HepG2 (cell line): ENCODE measurements around the gene YBX2. TPM values are rescaled to one million over a fixed set of nuclear protein-coding genes. Genes with fewer than 3 reads are reported as not detected.

Source experiments
- CHD2 ChIP-seq: IDR thresholded peaks from 2 replicates; pipeline ENCODE4 v1.6.1; 2011; ENCODE audit warnings: low read depth, low read length, improper control_type of control experiment
- FOXA1 ChIP-seq, 2 experiments: fragments of 450-650 bp in 1 of 2; sonication (generic) in 1 of 2; formaldehyde crosslinking in 1 of 2; IDR thresholded peaks; 2 replicates each; pipeline versions ENCODE4 v1.4.0 to v1.6.1; 2016 to 2020; ENCODE audit warnings: missing genetic modification reagents in 1 of 2
- HIVEP1 ChIP-seq: sonication (generic); formaldehyde crosslinking; IDR thresholded peaks from 2 replicates; pipeline ENCODE4 v1.4.0; 2020; ENCODE audit warnings: mild to moderate bottlenecking, missing genetic modification reagents
- HNRNPLL ChIP-seq: fragments of 200-400 bp; formaldehyde crosslinking; IDR thresholded peaks from 2 replicates; pipeline ENCODE4 v1.6.1; 2017; ENCODE audit warnings: mild to moderate bottlenecking, low read depth, low read length; ENCODE audit not compliant: poor library complexity, severe bottlenecking
- JUNB ChIP-seq: sonication (generic); formaldehyde crosslinking; IDR thresholded peaks from 2 replicates; pipeline ENCODE4 v1.8.0; 2022; ENCODE audit warnings: missing genetic modification reagents, mild to moderate bottlenecking, borderline replicate concordance
- JUND ChIP-seq: sonication (generic); formaldehyde crosslinking; IDR thresholded peaks from 2 replicates; pipeline ENCODE4 v1.8.0; 2022; ENCODE audit warnings: mild to moderate bottlenecking, missing genetic modification reagents
- PAX8 ChIP-seq: sonication (generic); formaldehyde crosslinking; IDR thresholded peaks from 2 replicates; pipeline ENCODE4 v1.8.0; 2022; ENCODE audit warnings: mild to moderate bottlenecking, missing genetic modification reagents, borderline replicate concordance
- SNAPC2 ChIP-seq: sonication (generic); formaldehyde crosslinking; IDR thresholded peaks from 2 replicates; pipeline ENCODE4 v1.8.1; 2022; ENCODE audit warnings: mild to moderate bottlenecking, missing genetic modification reagents
- ZFP36L2 ChIP-seq: sonication (generic); formaldehyde crosslinking; IDR thresholded peaks from 2 replicates; pipeline ENCODE4 v1.4.0; 2020; ENCODE audit warnings: missing genetic modification reagents
- ZFP41 ChIP-seq: sonication (generic); formaldehyde crosslinking; IDR thresholded peaks from 2 replicates; pipeline ENCODE4 v1.4.0; 2020; ENCODE audit warnings: mild to moderate bottlenecking, missing genetic modification reagents, borderline replicate concordance
- ZMYM2 ChIP-seq: sonication (generic); formaldehyde crosslinking; IDR thresholded peaks from 2 replicates; pipeline ENCODE4 v1.8.0; 2022; ENCODE audit warnings: mild to moderate bottlenecking, missing genetic modification reagents
- ZNF17 ChIP-seq: sonication (generic); formaldehyde crosslinking; IDR thresholded peaks from 2 replicates; pipeline ENCODE4 v1.5.0; 2020; ENCODE audit warnings: mild to moderate bottlenecking, missing genetic modification reagents
- ZNF546 ChIP-seq: sonication (generic); formaldehyde crosslinking; conservative IDR thresholded peaks from 2 replicates; pipeline ENCODE4 v1.8.1; 2023; ENCODE audit warnings: mild to moderate bottlenecking, missing genetic modification reagents
- ZSCAN12 ChIP-seq: sonication (generic); formaldehyde crosslinking; IDR thresholded peaks from 2 replicates; pipeline ENCODE4 v1.9.0; 2021; ENCODE audit warnings: mild to moderate bottlenecking, missing genetic modification reagents
- polyA plus RNA-seq, 8 experiments: library from polyadenylated mRNA; depleted of rRNA in 3 of 8; stranded (reverse) in 7 of 8; unstranded in 1 of 8; fragments of >200 nt; fragmentation: Illumina TruSeq in 4 of 8; extraction: Trizol in 4 of 8; gene quantifications; 2 replicates each; pipeline versions ENCODE4 v1.2.1 to v1.2.3, GENCODE V29; 2011 to 2016; ENCODE audit warnings: low read depth in 4 of 8, missing spikeins in 1 of 8, mixed read lengths in 1 of 8; ENCODE audit not compliant: insufficient read depth in 1 of 8
- total RNA-seq, 5 experiments: library from RNA; depleted of rRNA; stranded (reverse); fragments of >200 nt; fragmentation: Illumina TruSeq; extraction: Trizol; gene quantifications; 2 replicates each; pipeline ENCODE4 v1.2.3, GENCODE V29; 2016; ENCODE audit warnings: low read depth in 1 of 5
- TF ChIP-seq, protein P1 (sequence below): sonication (generic); formaldehyde crosslinking; IDR thresholded peaks from 2 replicates; pipeline ENCODE4 v1.4.0; 2020; ENCODE audit warnings: missing genetic modification reagents, borderline replicate concordance
- TF ChIP-seq, protein P2 (sequence below): sonication (generic); formaldehyde crosslinking; IDR thresholded peaks from 2 replicates; pipeline ENCODE4 v1.8.0; 2022; ENCODE audit warnings: missing genetic modification reagents, mild to moderate bottlenecking, borderline replicate concordance
- TF ChIP-seq, protein P3 (sequence below): sonication (generic); formaldehyde crosslinking; IDR thresholded peaks from 2 replicates; pipeline ENCODE4 v1.4.0; 2020; ENCODE audit warnings: missing genetic modification reagents, borderline replicate concordance

Gene YBX2
- total and polyA plus RNA-seq, 2 of the 13 experiments (the other 11 are each of a cell fraction or from before 2014, with no cell fraction given), result 0.12 to 0.22 TPM

DNA sequence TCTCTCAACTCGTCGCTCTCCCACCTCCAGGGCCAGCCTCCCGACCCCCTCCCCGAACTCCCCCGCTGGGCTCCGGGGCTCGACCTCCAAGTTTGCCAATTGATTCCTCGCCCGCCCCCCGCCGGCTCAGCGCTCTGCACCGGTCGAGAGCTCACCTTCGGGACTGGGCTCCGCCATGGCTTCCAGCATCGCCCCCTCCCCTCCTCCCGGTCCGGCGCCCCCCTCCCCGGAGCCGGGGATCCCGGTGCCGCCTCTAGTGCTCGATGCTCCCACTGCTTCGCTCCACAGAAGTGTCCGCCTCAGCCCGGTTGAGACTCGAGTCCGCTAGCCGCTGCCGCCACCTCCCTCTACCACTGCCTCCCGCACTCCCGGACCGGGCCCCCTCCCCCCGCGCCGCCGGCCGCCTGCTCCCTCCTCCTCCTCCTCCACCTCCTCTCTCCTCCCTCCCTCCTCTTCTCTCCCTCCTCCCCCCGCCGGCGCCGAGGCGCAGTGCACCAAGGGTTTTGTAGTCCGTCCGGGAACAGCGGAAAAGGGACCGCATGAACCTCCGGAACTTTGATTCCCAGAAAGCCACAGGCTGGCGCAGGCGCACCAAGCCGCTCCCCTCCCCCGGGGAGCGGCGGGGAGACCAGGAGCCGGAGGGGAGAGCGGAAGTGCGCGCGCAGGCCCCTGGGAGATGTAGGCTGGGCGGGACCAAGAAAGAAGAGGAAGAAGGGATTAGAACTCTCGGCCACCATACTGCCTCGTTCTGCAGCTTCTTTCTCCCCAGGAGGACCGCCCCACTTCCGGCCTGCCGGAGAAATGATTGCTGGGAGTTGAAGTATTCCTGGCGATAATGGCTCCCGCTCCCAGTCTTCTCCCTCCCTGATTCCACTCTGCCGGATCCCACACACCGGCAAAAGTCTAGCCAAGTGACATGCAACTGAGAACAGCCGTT, 55.1 kb downstream of the YBX2 start, which contains the start of gene PHF23 (continued):
- peak; percentile 36; the same call in 1 of the 2 replicates for TF ChIP-seq CHD2
- TF ChIP-seq, protein P1, sequence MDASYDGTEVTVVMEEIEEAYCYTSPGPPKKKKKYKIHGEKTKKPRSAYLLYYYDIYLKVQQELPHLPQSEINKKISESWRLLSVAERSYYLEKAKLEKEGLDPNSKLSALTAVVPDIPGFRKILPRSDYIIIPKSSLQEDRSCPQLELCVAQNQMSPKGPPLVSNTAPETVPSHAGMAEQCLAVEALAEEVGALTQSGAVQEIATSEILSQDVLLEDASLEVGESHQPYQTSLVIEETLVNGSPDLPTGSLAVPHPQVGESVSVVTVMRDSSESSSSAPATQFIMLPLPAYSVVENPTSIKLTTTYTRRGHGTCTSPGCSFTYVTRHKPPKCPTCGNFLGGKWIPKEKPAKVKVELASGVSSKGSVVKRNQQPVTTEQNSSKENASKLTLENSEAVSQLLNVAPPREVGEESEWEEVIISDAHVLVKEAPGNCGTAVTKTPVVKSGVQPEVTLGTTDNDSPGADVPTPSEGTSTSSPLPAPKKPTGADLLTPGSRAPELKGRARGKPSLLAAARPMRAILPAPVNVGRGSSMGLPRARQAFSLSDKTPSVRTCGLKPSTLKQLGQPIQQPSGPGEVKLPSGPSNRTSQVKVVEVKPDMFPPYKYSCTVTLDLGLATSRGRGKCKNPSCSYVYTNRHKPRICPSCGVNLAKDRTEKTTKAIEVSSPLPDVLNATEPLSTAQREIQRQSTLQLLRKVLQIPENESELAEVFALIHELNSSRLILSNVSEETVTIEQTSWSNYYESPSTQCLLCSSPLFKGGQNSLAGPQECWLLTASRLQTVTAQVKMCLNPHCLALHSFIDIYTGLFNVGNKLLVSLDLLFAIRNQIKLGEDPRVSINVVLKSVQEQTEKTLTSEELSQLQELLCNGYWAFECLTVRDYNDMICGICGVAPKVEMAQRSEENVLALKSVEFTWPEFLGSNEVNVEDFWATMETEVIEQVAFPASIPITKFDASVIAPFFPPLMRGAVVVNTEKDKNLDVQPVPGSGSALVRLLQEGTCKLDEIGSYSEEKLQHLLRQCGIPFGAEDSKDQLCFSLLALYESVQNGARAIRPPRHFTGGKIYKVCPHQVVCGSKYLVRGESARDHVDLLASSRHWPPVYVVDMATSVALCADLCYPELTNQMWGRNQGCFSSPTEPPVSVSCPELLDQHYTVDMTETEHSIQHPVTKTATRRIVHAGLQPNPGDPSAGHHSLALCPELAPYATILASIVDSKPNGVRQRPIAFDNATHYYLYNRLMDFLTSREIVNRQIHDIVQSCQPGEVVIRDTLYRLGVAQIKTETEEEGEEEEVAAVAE (CRISPR knock-in tag), result no peak; the same call in 1 of the 2 replicates
- TF ChIP-seq ZNF17, result no peak
- TF ChIP-seq PAX8 (CRISPR knock-in tag), result no peak
- no peak for TF ChIP-seq ZNF546 (CRISPR knock-in tag)
- TF ChIP-seq JUNB (CRISPR knock-in tag), result no peak
- TF ChIP-seq ZFP36L2 (CRISPR knock-in tag), result no peak
- TF ChIP-seq, protein P2, sequence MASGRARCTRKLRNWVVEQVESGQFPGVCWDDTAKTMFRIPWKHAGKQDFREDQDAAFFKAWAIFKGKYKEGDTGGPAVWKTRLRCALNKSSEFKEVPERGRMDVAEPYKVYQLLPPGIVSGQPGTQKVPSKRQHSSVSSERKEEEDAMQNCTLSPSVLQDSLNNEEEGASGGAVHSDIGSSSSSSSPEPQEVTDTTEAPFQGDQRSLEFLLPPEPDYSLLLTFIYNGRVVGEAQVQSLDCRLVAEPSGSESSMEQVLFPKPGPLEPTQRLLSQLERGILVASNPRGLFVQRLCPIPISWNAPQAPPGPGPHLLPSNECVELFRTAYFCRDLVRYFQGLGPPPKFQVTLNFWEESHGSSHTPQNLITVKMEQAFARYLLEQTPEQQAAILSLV (CRISPR knock-in tag), result no peak; the same call in 1 of the 2 replicates
- TF ChIP-seq, protein P3, sequence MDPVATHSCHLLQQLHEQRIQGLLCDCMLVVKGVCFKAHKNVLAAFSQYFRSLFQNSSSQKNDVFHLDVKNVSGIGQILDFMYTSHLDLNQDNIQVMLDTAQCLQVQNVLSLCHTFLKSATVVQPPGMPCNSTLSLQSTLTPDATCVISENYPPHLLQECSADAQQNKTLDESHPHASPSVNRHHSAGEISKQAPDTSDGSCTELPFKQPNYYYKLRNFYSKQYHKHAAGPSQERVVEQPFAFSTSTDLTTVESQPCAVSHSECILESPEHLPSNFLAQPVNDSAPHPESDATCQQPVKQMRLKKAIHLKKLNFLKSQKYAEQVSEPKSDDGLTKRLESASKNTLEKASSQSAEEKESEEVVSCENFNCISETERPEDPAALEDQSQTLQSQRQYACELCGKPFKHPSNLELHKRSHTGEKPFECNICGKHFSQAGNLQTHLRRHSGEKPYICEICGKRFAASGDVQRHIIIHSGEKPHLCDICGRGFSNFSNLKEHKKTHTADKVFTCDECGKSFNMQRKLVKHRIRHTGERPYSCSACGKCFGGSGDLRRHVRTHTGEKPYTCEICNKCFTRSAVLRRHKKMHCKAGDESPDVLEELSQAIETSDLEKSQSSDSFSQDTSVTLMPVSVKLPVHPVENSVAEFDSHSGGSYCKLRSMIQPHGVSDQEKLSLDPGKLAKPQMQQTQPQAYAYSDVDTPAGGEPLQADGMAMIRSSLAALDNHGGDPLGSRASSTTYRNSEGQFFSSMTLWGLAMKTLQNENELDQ (CRISPR knock-in tag), result no peak
- no peak for TF ChIP-seq FOXA1 (IDR thresholded peaks at IDR 0.05)
- no peak for TF ChIP-seq FOXA1 (CRISPR knock-in tag; IDR thresholded peaks at IDR 0.05)
- TF ChIP-seq SNAPC2 (CRISPR knock-in tag), result no peak
- TF ChIP-seq ZMYM2 (CRISPR knock-in tag), result no peak
- no peak for TF ChIP-seq JUND (CRISPR knock-in tag)
- TF ChIP-seq ZFP41 (CRISPR knock-in tag), result no peak
- TF ChIP-seq HNRNPLL, result peak; percentile 97
- TF ChIP-seq HIVEP1 (CRISPR knock-in tag), result no peak; the same call in 1 of the 2 replicates
- TF ChIP-seq ZSCAN12 (CRISPR knock-in tag), result no peak
